Heart left ventricle (tissue), 16 donors: ENCODE data around the gene PLIN5. TPM values are rescaled to one million over a fixed set of nuclear protein-coding genes. Genes with fewer than 3 reads are reported as not detected.

Experiments used
- ATAC-seq, 4 donors: fragments of 200-7000 bp; cut with Tn5 transposase; one replicate each; pipeline ENCODE4 v1.9.1; 2020 to 2022; ENCODE audit warnings: moderate library complexity in 4 of 4, mild to moderate bottlenecking in 3 of 4, moderate number of reproducible peaks in 1 of 4
- DNase-seq, 5 donors: peaks; one replicate each; pipeline ENCODE4 v3.0.0-alpha.2; 2020
- H3K27ac ChIP-seq, 12 donors: fragments of 200-600 bp; sonication (generic) in 4 of 12; one replicate each; pipeline versions ENCODE4 v1.5.0 to v1.8.0; 2016 to 2022; ENCODE audit warnings: mild to moderate bottlenecking in 2 of 12
- H3K27me3 ChIP-seq, 9 donors: fragments of 200-600 bp; sonication (generic) in 2 of 9; one replicate each; pipeline versions ENCODE4 v1.5.1 to v1.8.0; 2016 to 2022; ENCODE audit warnings: mild to moderate bottlenecking in 3 of 9
- H3K36me3 ChIP-seq, 9 donors: fragments of 200-600 bp; sonication (generic) in 2 of 9; one replicate each; pipeline versions ENCODE4 v1.5.0 to v1.8.0; 2018 to 2022; ENCODE audit warnings: mild to moderate bottlenecking in 2 of 9
- H3K4me1 ChIP-seq, 12 donors: fragments of 200-600 bp; sonication (generic) in 4 of 12; one replicate each; pipeline versions ENCODE4 v1.5.0 to v1.8.0; 2016 to 2022; ENCODE audit warnings: mild to moderate bottlenecking in 3 of 12
- H3K4me3 ChIP-seq, 12 donors: fragments of 200-600 bp; sonication (generic) in 4 of 12; one replicate each; pipeline versions ENCODE4 v1.5.0 to v1.8.0; 2017 to 2022; ENCODE audit warnings: mild to moderate bottlenecking in 9 of 12, moderate library complexity in 4 of 12
- H3K9me3 ChIP-seq, 12 donors: fragments of 200-600 bp; sonication (generic) in 4 of 12; one replicate each; pipeline versions ENCODE4 v1.5.0 to v1.8.0; 2016 to 2022; ENCODE audit warnings: mild to moderate bottlenecking in 1 of 12
- CTCF ChIP-seq, 12 donors: fragments of 200-600 bp; sonication (generic) in 4 of 12; IDR thresholded peaks; one replicate each; pipeline versions ENCODE4 v1.5.0 to v1.8.0; 2018 to 2022; ENCODE audit warnings: antibody characterized with exemption in 12 of 12, mild to moderate bottlenecking in 5 of 12
- POLR2A ChIP-seq, 2 donors: fragments of 450-650 bp; IDR thresholded peaks; one replicate each; pipeline ENCODE4 v1.6.1; 2017; ENCODE audit warnings: antibody characterized with exemption in 2 of 2, mild to moderate bottlenecking in 2 of 2, moderate library complexity in 2 of 2
- whole genome bisulfite sequencing, 4 donors: extraction: QIAGEN DNeasy Blood & Tissue Kit in 2 of 4; methylation state at CpG; one replicate each; pipeline versions ENCODE4 v1.1.5 to v1.1.7; 2013 to 2018; 5-methylcytosine and 5-hydroxymethylcytosine counted together
- intact Hi-C, 10 donors: fragments of 100-400 bp; cut with DNase I; formaldehyde crosslinking; loops; one replicate each; pipeline versions ENCODE4 v1.11.1 to v1.14.2; 2022
- polyA plus RNA-seq, 2 donors: library from polyadenylated mRNA; stranded (reverse); fragments of 200-250 nt; gene quantifications; one replicate each; pipeline ENCODE4 v1.2.3, GENCODE V29; 2013
- total RNA-seq, 9 donors: library from RNA; depleted of rRNA in 2 of 9; stranded (reverse); fragments of >200 nt in 2 of 9; fragmentation: NEBNext Ultra II Directional in 3 of 9; extraction: Animal tissue kit (Norgen Biotek cat#: 25700) in 3 of 9; gene quantifications; one replicate each; pipeline versions ENCODE4 v1.1.0 to v1.2.4, GENCODE V29; 2016 to 2023
- donor health status: ischemic (EF 13 %, LVEDD 7.1; RV severe dilation, severe dysfunction).
- donor health status: healthy with polysubstance abuse.
- donor health status: DM: no; HTN: yes; CAD: no.
- donor health status: DM: no; HTN: no; CAD: no.
- donor health status: ischemic (EF 25% LVEDD 6.9; RV normal size, moderate dysfunction).
- donor health status: ischemic (EF 25% LVEDD 5.7; RV mildly dilated, moderate dysfunction).
- donor health status: healthy.
- donor health status: DM: yes; HTN: yes; CAD: no.
- donor health status: ischemic (EF 35%, LVEDD 5.7; RV mildly dilated, moderate dysfunction).
- donor health status: nonischemic (EF 11% LVEDD 7.7; RV severe dilation, severe dysfunction).
- donor health status: DM: yes; HTN: yes; CAD: no.
- donor health status: PGD.
- donor health status: ischemic (EF 29% LVEDD 5.4; RV normal size, mild dysfunction).
- donor health status: nonischemic (EF 23%, LVEDD 6.1; RV moderate dilation, normal function).

PLIN5 gene
- total and polyA plus RNA-seq, 11 donors = 17.5 to 88.6 (median 42.7) TPM

- Histone ChIP-seq H3K4me1 (peaks cover 0 to 32% (median 15%) of the 10 kb centered on the region in 12 donors), H3K36me3 (peaks cover 0 to 14% (median 0%) of the 10 kb centered on the region in 9 donors), H3K27ac (peak overlapping the region; percentile 75 to 99 (median 91)), H3K27me3 (no peaks in the 10 kb centered on the region), H3K4me3 (no peak overlapping the region), H3K9me3 (no peaks in the 10 kb centered on the region)
- TF ChIP-seq POLR2A (IDR thresholded peaks at IDR 0.05) (no peak), CTCF (IDR thresholded peaks at IDR 0.05) (no peak)
- peak in 4 of 5 donors; percentile 44 to 83 (median 78) for DNase-seq
- WGBS, 4 donors = 41 to 45% (median 45%) methylated on average over 8 to 9 of the region's 9 CpGs
- intact Hi-C loops = loop anchor here in 5 of 10 donors (10.0 kb wide), 2 partner anchors 245 to 255 kb away; partner anchors contain the start of gene SHD (in 2 of the 5)
- peak; percentile 16 to 75 (median 70) for ATAC-seq
Observed at GRCh38 chr19:4519521-4520277, 15.3 kb downstream of the PLIN5 start.

GRCh38 chr19:4519172-4519496 is 15.9 kb downstream of the PLIN5 start:
- Histone ChIP-seq H3K27ac (peak overlapping the region; percentile 75 to 99 (median 91)), H3K9me3 (no peaks in the 10 kb centered on the region), H3K4me3 (peak overlapping the region in 1 of 12 donors; percentile 55), H3K27me3 (no peaks in the 10 kb centered on the region), H3K4me1 (peaks cover 0 to 34% (median 15%) of the 10 kb centered on the region in 12 donors), H3K36me3 (peaks cover 0 to 16% (median 1%) of the 10 kb centered on the region in 9 donors)
- intact Hi-C loops = no loop called here
- TF ChIP-seq POLR2A (IDR thresholded peaks at IDR 0.05) (no peak), CTCF (IDR thresholded peaks at IDR 0.05) (no peak)
- DNase-seq = no peak
- 85 to 90% (median 89%) methylated on average over 5 to 6 of the region's 6 CpGs for WGBS, 4 donors
- ATAC-seq = no peak

- no peaks in the 10 kb centered on the region for H3K9me3 ChIP-seq
- TF ChIP-seq POLR2A (IDR thresholded peaks at IDR 0.05) = peak; percentile 40 to 96
- no peak for TF ChIP-seq CTCF (IDR thresholded peaks at IDR 0.05)
- DNase-seq = peak; percentile 84 to 92 (median 88)
- no peaks in the 10 kb centered on the region for H3K27me3 ChIP-seq
- H3K4me3 ChIP-seq = peak within 1 kb of the TSS; percentile 35 to 75 (median 56)
- peak within 1 kb of the TSS; percentile 76 to 99 (median 91) for H3K27ac ChIP-seq
- ATAC-seq = peak; percentile 83 to 87 (median 84)
- peaks cover 0 to 20% (median 5%) of the 10 kb centered on the region in 9 donors for H3K36me3 ChIP-seq
- H3K4me1 ChIP-seq = peaks cover 0 to 40% (median 15%) of the 10 kb centered on the region in 12 donors
- 28 to 53% (median 40%) methylated on average over 19 to 34 of the region's 34 CpGs for WGBS, 4 donors
- intact Hi-C loops = no loop called here
Observed at GRCh38 chr19:4518345-4519171, 16.5 kb downstream of the PLIN5 start, which contains the start of gene PLIN4. PLIN4 (minus strand) TSS chr19:4518486; CDS start chr19:4518272, 214 bp downstream.
